ENCODE data around the gene CST9L. TPM values are rescaled to one million over a fixed set of nuclear protein-coding genes. Genes with fewer than 3 reads are reported as not detected.

The CST9L gene
- total and polyA plus RNA-seq, 11 donors = not detected

- TF ChIP-seq POLR2A (IDR thresholded peaks at IDR 0.05) = no peak
- TF ChIP-seq, protein P1, sequence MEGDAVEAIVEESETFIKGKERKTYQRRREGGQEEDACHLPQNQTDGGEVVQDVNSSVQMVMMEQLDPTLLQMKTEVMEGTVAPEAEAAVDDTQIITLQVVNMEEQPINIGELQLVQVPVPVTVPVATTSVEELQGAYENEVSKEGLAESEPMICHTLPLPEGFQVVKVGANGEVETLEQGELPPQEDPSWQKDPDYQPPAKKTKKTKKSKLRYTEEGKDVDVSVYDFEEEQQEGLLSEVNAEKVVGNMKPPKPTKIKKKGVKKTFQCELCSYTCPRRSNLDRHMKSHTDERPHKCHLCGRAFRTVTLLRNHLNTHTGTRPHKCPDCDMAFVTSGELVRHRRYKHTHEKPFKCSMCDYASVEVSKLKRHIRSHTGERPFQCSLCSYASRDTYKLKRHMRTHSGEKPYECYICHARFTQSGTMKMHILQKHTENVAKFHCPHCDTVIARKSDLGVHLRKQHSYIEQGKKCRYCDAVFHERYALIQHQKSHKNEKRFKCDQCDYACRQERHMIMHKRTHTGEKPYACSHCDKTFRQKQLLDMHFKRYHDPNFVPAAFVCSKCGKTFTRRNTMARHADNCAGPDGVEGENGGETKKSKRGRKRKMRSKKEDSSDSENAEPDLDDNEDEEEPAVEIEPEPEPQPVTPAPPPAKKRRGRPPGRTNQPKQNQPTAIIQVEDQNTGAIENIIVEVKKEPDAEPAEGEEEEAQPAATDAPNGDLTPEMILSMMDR (IDR thresholded peaks at IDR 0.05) = no peak
- no peaks in the 10 kb centered on the region for H3K27me3 ChIP-seq
Measured at GRCh38 chr20:23520185-23520584, 48.1 kb downstream of the CST9L start.

DNA sequence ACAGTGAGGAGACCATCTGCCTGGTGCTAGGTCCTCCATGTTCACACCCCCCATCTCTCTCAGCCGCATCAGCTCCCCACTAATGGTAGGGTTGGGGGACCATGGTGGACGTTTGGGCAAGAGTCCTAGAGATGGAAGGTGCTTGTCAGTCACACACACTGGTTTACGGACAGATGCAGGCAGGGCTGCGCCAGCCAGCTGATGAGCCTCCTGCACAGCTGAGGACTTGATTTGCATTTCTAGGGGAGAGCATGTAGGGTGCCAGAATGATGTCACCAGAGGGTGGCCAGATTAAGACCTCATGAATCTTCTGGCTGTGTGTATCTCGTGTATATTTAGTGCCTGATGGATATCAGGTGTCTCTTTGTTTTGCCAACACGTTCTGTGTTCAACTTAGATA, 48.7 kb downstream of the CST9L start:
- intact Hi-C loops (cut with DNase I) = no loop called here
- Histone ChIP-seq H3K36me3 (no peaks in the 10 kb centered on the region), H3K27ac (no peak overlapping the region), H3K4me1 (no peaks in the 10 kb centered on the region), H3K4me3 (no peak overlapping the region), H3K9me3 (no peaks in the 10 kb centered on the region), H3K27me3 (no peaks in the 10 kb centered on the region)
- TF ChIP-seq, protein P1 (IDR thresholded peaks at IDR 0.05) = no peak
- TF ChIP-seq POLR2A (IDR thresholded peaks at IDR 0.05) = no peak
- no peak for DNase-seq
- 71 to 75% (median 74%) methylated on average over 5 to 6 of the region's 6 CpGs for WGBS, 4 donors
- no peak for ATAC-seq

More at GRCh38 chr20:23520185-23520584, 48.1 kb downstream of the CST9L start:
- H3K4me1 ChIP-seq = no peaks in the 10 kb centered on the region
- ATAC-seq (no peak), DNase-seq (no peak)
- 54 to 70% (median 60%) methylated on average over 2 of the region's 2 CpGs for WGBS, 4 donors
- intact Hi-C loops (cut with DNase I) = no loop called here
- no peak overlapping the region for H3K4me3 ChIP-seq
- no peaks in the 10 kb centered on the region for H3K9me3 ChIP-seq
- H3K27ac ChIP-seq = no peak overlapping the region
- H3K36me3 ChIP-seq = no peaks in the 10 kb centered on the region

GRCh38 chr20:23517719-23518118, 50.6 kb downstream of the CST9L start:
- no peak for ATAC-seq
- Histone ChIP-seq H3K4me3 (no peak overlapping the region), H3K27ac (no peak overlapping the region), H3K9me3 (no peaks in the 10 kb centered on the region), H3K4me1 (no peaks in the 10 kb centered on the region), H3K36me3 (no peaks in the 10 kb centered on the region), H3K27me3 (no peaks in the 10 kb centered on the region)
- no peak for DNase-seq
- 71 to 83% (median 78%) methylated on average over 3 to 4 of the region's 4 CpGs for WGBS, 4 donors
- TF ChIP-seq POLR2A (IDR thresholded peaks at IDR 0.05) = no peak
- TF ChIP-seq, protein P1 (IDR thresholded peaks at IDR 0.05) = no peak
- intact Hi-C loops (cut with DNase I) = no loop called here

DNA sequence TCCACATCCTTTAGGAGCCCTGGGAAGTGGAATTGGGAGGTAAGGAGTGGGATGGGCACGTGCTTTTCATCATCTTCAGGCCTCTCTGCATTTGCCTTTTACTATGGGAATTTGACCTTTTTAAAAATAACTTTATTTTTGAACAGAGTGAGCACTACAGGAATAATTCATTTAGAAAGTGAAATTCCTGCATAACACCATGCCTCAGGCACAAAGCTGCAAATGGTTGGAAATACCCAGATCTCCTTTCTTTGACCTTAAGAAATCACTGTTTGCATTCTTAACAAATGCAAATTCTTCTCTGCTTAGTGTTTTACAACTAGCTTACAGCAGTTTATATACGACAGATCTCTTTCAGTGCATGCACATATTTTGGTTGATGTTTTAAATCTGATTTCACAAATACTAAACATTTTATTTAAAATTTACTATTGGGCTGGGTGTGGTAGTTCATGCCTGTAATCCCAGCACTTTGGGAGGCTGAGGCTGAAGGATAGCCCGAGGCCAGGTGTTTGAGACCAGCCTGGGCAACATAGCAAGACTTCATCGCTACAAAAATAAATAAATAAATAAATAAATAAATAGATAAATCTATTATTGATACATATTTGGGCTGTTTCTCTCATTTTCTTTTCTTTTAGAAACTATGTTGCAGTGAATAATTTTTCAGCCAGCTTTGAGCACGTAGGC, 52.9 kb downstream of the CST9L start:
- Histone ChIP-seq H3K4me1 (no peaks in the 10 kb centered on the region), H3K36me3 (no peaks in the 10 kb centered on the region), H3K27ac (no peak overlapping the region), H3K4me3 (no peak overlapping the region), H3K9me3 (no peaks in the 10 kb centered on the region), H3K27me3 (no peaks in the 10 kb centered on the region)
- WGBS, 4 donors = 75 to 79% (median 77%) methylated on average over 5 of the region's 5 CpGs
- intact Hi-C loops (cut with DNase I) = no loop called here
- no peak for TF ChIP-seq POLR2A (IDR thresholded peaks at IDR 0.05)
- TF ChIP-seq, protein P1 (IDR thresholded peaks at IDR 0.05) = no peak
- DNase-seq = no peak
- no peak for ATAC-seq

Data from heart left ventricle (tissue), 16 donors.